Bronchial epithelial cell (primary cell): Measurements from ENCODE around the gene MRPS14. TPM values are rescaled to one million over a fixed set of nuclear protein-coding genes. Genes with fewer than 3 reads are reported as not detected.

Experiments used
- DNase-seq: peaks from one replicate; pipeline ENCODE4 v3.0.0-alpha.2; 2010; ENCODE audit warnings: low read depth
- FAIRE-seq: peaks from 2 replicates; lab custom pipeline; 2011; peaks lifted over from hg19 to GRCh38; lab: Jason Lieb, UNC
- H3K27me3 ChIP-seq: 2 replicates; pipeline ENCODE4 v1.5.1; 2011; ENCODE audit warnings: low read length; ENCODE audit not compliant: control insufficient read depth, insufficient read depth
- H3K36me3 ChIP-seq: 2 replicates; pipeline ENCODE4 v1.5.1; 2011; ENCODE audit warnings: low read length; ENCODE audit not compliant: control insufficient read depth, insufficient read depth
- H3K4me3 ChIP-seq: 2 replicates; pipeline ENCODE4 v1.5.1; 2011; ENCODE audit warnings: mild to moderate bottlenecking, low read depth, low read length, control low read depth
- total RNA-seq: library from RNA; depleted of rRNA; stranded (reverse); fragments of >200 nt; gene quantifications from 2 replicates; pipeline ENCODE4 v1.2.1, GENCODE V29; 2014
- TF ChIP-seq, protein P1 (sequence below): IDR thresholded peaks from 2 replicates; pipeline ENCODE4 v1.5.1; 2011; ENCODE audit warnings: mild to moderate bottlenecking, moderate library complexity, low read length, control low read depth, inconsistent platforms; ENCODE audit not compliant: insufficient read depth, severe bottlenecking

Gene MRPS14
- total RNA-seq, 1 donor from 2014 or later = 21.3 TPM

DNA sequence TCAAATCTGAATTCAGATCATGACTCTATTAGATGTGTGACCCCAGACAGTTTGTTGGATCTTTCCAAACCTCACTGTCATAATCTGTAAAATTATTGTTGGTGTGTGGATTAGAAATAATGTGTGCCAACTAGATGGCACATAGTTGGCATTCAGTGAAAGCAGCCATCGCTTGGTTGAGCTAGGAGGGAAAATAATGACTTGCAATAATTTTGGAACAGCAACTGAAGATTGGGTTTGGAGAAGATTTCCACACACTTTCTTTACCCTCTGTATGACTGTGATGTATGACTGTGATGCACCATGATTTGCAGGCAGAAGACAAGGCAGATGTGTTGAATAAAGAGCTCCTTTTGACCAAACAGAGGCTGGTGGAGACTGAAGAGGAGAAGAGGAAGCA is 47.5 kb downstream of the MRPS14 start:
- DNase-seq (no peak), FAIRE-seq (no peak)
- H3K27me3 ChIP-seq = no peaks in the 10 kb centered on the region
- H3K36me3 ChIP-seq = no peaks in the 10 kb centered on the region
- no peak overlapping the region for H3K4me3 ChIP-seq
- TF ChIP-seq, protein P1, sequence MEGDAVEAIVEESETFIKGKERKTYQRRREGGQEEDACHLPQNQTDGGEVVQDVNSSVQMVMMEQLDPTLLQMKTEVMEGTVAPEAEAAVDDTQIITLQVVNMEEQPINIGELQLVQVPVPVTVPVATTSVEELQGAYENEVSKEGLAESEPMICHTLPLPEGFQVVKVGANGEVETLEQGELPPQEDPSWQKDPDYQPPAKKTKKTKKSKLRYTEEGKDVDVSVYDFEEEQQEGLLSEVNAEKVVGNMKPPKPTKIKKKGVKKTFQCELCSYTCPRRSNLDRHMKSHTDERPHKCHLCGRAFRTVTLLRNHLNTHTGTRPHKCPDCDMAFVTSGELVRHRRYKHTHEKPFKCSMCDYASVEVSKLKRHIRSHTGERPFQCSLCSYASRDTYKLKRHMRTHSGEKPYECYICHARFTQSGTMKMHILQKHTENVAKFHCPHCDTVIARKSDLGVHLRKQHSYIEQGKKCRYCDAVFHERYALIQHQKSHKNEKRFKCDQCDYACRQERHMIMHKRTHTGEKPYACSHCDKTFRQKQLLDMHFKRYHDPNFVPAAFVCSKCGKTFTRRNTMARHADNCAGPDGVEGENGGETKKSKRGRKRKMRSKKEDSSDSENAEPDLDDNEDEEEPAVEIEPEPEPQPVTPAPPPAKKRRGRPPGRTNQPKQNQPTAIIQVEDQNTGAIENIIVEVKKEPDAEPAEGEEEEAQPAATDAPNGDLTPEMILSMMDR = no peak

DNA sequence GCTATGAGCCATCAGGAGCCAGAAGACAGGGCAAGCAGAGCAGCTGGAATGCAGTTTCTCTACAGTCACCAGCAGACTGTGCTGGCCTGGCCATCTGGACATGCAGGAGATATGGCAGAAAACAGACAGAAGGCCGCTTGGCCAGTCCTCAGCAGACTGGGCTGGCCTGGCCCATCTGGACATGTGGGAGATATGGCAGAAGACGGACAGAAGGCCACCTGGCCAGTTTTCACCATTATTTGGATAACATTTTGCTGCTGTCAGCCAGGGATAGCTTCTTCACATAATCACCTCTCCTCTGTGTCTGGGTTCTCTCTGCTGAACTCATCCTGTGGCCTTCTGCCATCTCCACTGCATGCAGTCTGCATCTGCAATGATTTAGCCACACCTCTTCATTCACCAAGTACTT is 48.5 kb downstream of the MRPS14 start:
- Histone ChIP-seq H3K27me3 (no peaks in the 10 kb centered on the region), H3K4me3 (no peak overlapping the region), H3K36me3 (no peaks in the 10 kb centered on the region)
- DNase-seq (no peak), FAIRE-seq (no peak)
- TF ChIP-seq, protein P1 = no peak

- H3K27me3 ChIP-seq = no peaks in the 10 kb centered on the region
- FAIRE-seq = no peak
- no peaks in the 10 kb centered on the region for H3K36me3 ChIP-seq
- no peak overlapping the region for H3K4me3 ChIP-seq
- no peak for DNase-seq
- TF ChIP-seq, protein P1 = no peak
Measured at GRCh38 chr1:174971902-174972301, 51.3 kb downstream of the MRPS14 start.

DNA sequence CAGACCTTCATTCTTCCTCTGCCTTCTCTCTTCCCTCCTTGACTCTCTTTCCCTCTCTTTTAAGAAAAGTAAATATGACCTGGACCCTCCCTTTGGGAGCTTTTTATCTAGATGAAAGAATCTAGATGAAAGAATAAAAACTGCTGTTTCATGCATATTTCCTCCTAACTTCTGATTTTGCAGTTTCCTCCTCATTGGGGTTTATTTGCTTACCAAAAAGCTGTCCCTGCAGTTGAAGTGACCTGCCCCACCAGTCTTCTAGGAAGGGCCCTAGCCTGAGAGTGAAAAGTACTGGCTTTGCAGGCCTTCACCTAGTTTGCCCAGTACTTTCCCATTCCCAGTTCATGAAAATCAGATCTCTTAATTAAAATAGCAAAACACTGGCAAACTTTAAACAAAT is 51.8 kb downstream of the MRPS14 start:
- Histone ChIP-seq H3K4me3 (no peak overlapping the region), H3K27me3 (no peaks in the 10 kb centered on the region), H3K36me3 (no peaks in the 10 kb centered on the region)
- DNase-seq (no peak), FAIRE-seq (no peak)
- TF ChIP-seq, protein P1 = no peak

DNA sequence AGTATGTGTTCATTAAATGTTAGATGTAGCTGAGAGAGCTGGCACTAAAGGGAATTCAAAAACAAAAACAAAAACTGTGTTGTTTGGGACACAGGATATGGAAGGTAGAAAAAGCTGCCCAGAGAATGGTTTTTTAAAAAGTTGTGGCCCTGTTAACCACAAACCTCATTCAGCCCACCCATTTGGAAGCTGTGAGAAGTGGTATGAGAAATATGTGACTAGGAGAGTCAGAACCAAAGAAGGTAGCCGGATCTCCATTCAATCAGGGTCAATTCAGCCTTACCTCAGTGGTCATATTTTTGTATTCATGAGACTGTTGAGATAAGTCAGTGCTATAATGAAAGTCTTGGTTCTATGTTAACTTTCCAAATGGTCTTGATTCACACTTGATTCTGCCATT is 53.2 kb downstream of the MRPS14 start:
- DNase-seq (no peak), FAIRE-seq (no peak)
- H3K4me3 ChIP-seq = no peak overlapping the region
- H3K36me3 ChIP-seq = no peaks in the 10 kb centered on the region
- TF ChIP-seq, protein P1 = no peak
- no peaks in the 10 kb centered on the region for H3K27me3 ChIP-seq

GRCh38 chr1:174968750-174969244 is 54.4 kb downstream of the MRPS14 start:
- no peaks in the 10 kb centered on the region for H3K27me3 ChIP-seq
- H3K36me3 ChIP-seq = no peaks in the 10 kb centered on the region
- TF ChIP-seq, protein P1 = no peak
- H3K4me3 ChIP-seq = no peak overlapping the region
- peak; percentile 47 for DNase-seq
- FAIRE-seq = no peak
